ENCODE results near the gene PSMD6.

- TF ChIP-seq YY1 (IDR thresholded peaks at IDR 0.05; ENCODE audit: insufficient read depth, insufficient read length): no peak
- no peak for TF ChIP-seq ZNF274 (IDR thresholded peaks at IDR 0.05; ENCODE audit: low read depth, low read length)
- TF ChIP-seq SUZ12 (IDR thresholded peaks at IDR 0.05; ENCODE audit: extremely low read depth, insufficient read depth, insufficient read length): no peak
Observed at GRCh38 chr3:64027658-64028057, 4.4 kb upstream of the PSMD6 start.

Data from NT2/D1 (cell line).